GM12878 (cell line): ENCODE data around the gene HOXA10. TPM values are rescaled to one million over a fixed set of nuclear protein-coding genes. Genes with fewer than 3 reads are reported as not detected.

Experiments used
- ATAC-seq: fragments of 200-7000 bp; cut with Tn5 transposase; 3 replicates; pipeline ENCODE4 v1.9.1; 2020; ENCODE audit warnings: mild to moderate bottlenecking, moderate library complexity
- Bru-seq: library from RNA; stranded (reverse); fragments of 400-500 nt; gene quantifications from one replicate; lab custom pipeline; 2021; lab: Mats Ljungman, UMichigan
- BruChase-seq, 2 experiments: library from RNA; stranded (reverse); fragments of 400-500 nt; gene quantifications; one replicate each; lab custom pipeline; 2021; lab: Mats Ljungman, UMichigan
- BruUV-seq: library from RNA; stranded (reverse); fragments of 400-500 nt; replicated peaks from 2 replicates; lab custom pipeline; 2021; lab: Mats Ljungman, UMichigan
- CTCF ChIA-PET: fragments of 300-600 bp; sonication (Branson Sonifier 250); formaldehyde crosslinking; extraction: SDS; loops from one replicate; lab custom pipeline; 2021; ENCODE audit warnings: inconsistent platforms; lab: Yijun Ruan, JAX
- POLR2A ChIA-PET: fragments of 350-600 bp; formaldehyde crosslinking; extraction: SDS; loops from one replicate; lab custom pipeline; 2021; ENCODE audit warnings: inconsistent platforms; lab: Charles Lee
- RAD21 ChIA-PET: fragments of 300-600 bp; sonication (Branson Sonifier 250); formaldehyde crosslinking; loops from one replicate; lab custom pipeline; 2023; ENCODE audit warnings: antibody characterized with exemption; ENCODE audit not compliant: unreplicated experiment; lab: Charles Lee
- SMC1A ChIA-PET: fragments of 300-600 bp; sonication (Branson Sonifier 250); formaldehyde crosslinking; loops from one replicate; lab custom pipeline; 2023; ENCODE audit not compliant: unreplicated experiment, uncharacterized antibody; lab: Charles Lee
- DNase-seq: peaks from one replicate; pipeline ENCODE4 v3.0.0-alpha.2; 2011; ENCODE audit warnings: low read depth, low spot score
- FAIRE-seq: peaks from 3 replicates; lab custom pipeline; 2011; peaks lifted over from hg19 to GRCh38; lab: Jason Lieb, UNC
- H2AFZ ChIP-seq: 2 replicates; pipeline ENCODE4 v1.6.0; 2011; ENCODE audit warnings: low read depth, low read length, control low read depth; ENCODE audit not compliant: control insufficient read depth
- H3K27ac ChIP-seq: 2 replicates; pipeline ENCODE4 v1.5.1; 2011; ENCODE audit warnings: control low read depth; ENCODE audit not compliant: control insufficient read depth, insufficient read depth
- H3K27me3 ChIP-seq, 2 experiments: replicated peaks in 1 of 2; 2 replicates each; pipeline versions ENCODE4 v1.6.0 to v1.6.1; 2011; ENCODE audit warnings: low read length in 1 of 2; ENCODE audit not compliant: control insufficient read depth in 2 of 2, insufficient read depth in 2 of 2
- H3K36me3 ChIP-seq, 2 experiments: 2 replicates each; pipeline ENCODE4 v1.5.1; 2011; ENCODE audit warnings: low read length in 1 of 2; ENCODE audit not compliant: control insufficient read depth in 2 of 2, insufficient read depth in 2 of 2
- H3K4me1 ChIP-seq: 2 replicates; pipeline ENCODE4 v1.6.1; 2011; ENCODE audit warnings: mild to moderate bottlenecking, low read length, moderate library complexity, mixed read lengths; ENCODE audit not compliant: control insufficient read depth, insufficient read depth
- H3K4me2 ChIP-seq: 2 replicates; pipeline ENCODE4 v1.6.0; 2011; ENCODE audit warnings: control low read depth; ENCODE audit not compliant: control insufficient read depth, insufficient read depth
- H3K4me3 ChIP-seq: fragments of 200-600 bp; sonication (generic); 2 replicates; pipeline ENCODE4 v1.5.1; 2016
- H3K79me2 ChIP-seq: 2 replicates; pipeline ENCODE4 v1.6.0; 2011; ENCODE audit warnings: low read length; ENCODE audit not compliant: control insufficient read depth, insufficient read depth
- H3K9ac ChIP-seq: 2 replicates; pipeline ENCODE4 v1.8.0; 2011; ENCODE audit warnings: low read length, control low read depth, mixed read lengths; ENCODE audit not compliant: control insufficient read depth, insufficient read depth
- H3K9me3 ChIP-seq: replicated peaks from 3 replicates; pipeline ENCODE4 v1.5.1; 2011; ENCODE audit warnings: mild to moderate bottlenecking, low read length; ENCODE audit not compliant: control insufficient read depth, insufficient read depth
- H4K20me1 ChIP-seq: 2 replicates; pipeline ENCODE4 v1.6.0; 2011; ENCODE audit not compliant: control insufficient read depth, insufficient read depth
- ASH2L ChIP-seq: fragments of 300-600, 200-600 bp; sonication (generic); IDR thresholded peaks from 2 replicates; pipeline ENCODE4 v1.6.1; 2017; ENCODE audit warnings: low read depth, mild to moderate bottlenecking, borderline replicate concordance
- CBX3 ChIP-seq: fragments of 200-600 bp; sonication (generic); IDR thresholded peaks from 2 replicates; pipeline ENCODE4 v1.6.1; 2016; ENCODE audit warnings: low read depth, borderline replicate concordance
- CEBPB ChIP-seq, 2 experiments: fragments of 150-350 bp in 1 of 2; IDR thresholded peaks; 2 replicates each; pipeline ENCODE4 v1.6.1; 2012 to 2014; ENCODE audit warnings: low read depth in 2 of 2, low read length in 2 of 2, borderline replicate concordance in 1 of 2, inconsistent platforms in 1 of 2
- CHD2 ChIP-seq: IDR thresholded peaks from 2 replicates; pipeline ENCODE4 v1.6.1; 2011; ENCODE audit warnings: low read depth, low read length, improper control_type of control experiment, borderline replicate concordance
- EED ChIP-seq: sonication (generic); IDR thresholded peaks from 2 replicates; pipeline ENCODE4 v1.6.1; 2016; ENCODE audit warnings: antibody characterized with exemption, low read depth
- HDAC6 ChIP-seq: fragments of 200-600 bp; sonication (generic); IDR thresholded peaks from one replicate; pipeline ENCODE4 v1.8.0; 2017; ENCODE audit warnings: antibody characterized with exemption; ENCODE audit not compliant: unreplicated experiment
- TAF1 ChIP-seq: IDR thresholded peaks from 2 replicates; pipeline ENCODE4 v1.6.1; 2011; ENCODE audit warnings: mild to moderate bottlenecking, low read depth, low read length, borderline replicate concordance
- TCF7 ChIP-seq: IDR thresholded peaks from 2 replicates; pipeline ENCODE4 v1.6.1; 2014; ENCODE audit warnings: antibody characterized with exemption, borderline replicate concordance
- WGBS: methylation state at CpG from one replicate; pipeline ENCODE4 v1.1.6; 2016; ENCODE audit warnings: low lambda C conversion rate; ENCODE audit not compliant: insufficient replicate concordance, insufficient coverage; ENCODE audit errors: missing lambda C conversion rate; 5-methylcytosine and 5-hydroxymethylcytosine counted together
- in situ Hi-C: fragments of 300-500 bp; cut with MboI; formaldehyde crosslinking; loops from 9 replicates; pipeline ENCODE4 v1.14.3; 2018; ENCODE audit warnings: mixed read lengths
- intact Hi-C: fragments of 100-400 bp; cut with micrococcal nuclease; formaldehyde crosslinking; loops from one replicate; pipeline ENCODE4 v1.14.2; 2022; ENCODE audit not compliant: unreplicated experiment
- long read RNA-seq, 2 experiments: library from polyadenylated mRNA; unstranded; transcript quantifications; one replicate each; pipeline ENCODE4 v2.0.0, GENCODE V29; 2019 to 2020
- polyA minus RNA-seq, 3 experiments: library from RNA; depleted of rRNA, polyadenylated mRNA; stranded (reverse); fragments of >200 nt; gene quantifications; 2 replicates each; pipeline ENCODE4 v1.2.3, GENCODE V29; 2011
- polyA plus RNA-seq, 11 experiments: library from polyadenylated mRNA; depleted of rRNA in 4 of 11; unstranded in 6 of 11; stranded (reverse) in 5 of 11; fragments of >200 nt; fragmentation: Nextera tagmentation in 4 of 11; fragmentation: Illumina TruSeq in 1 of 11; extraction: Ambion mirVana in 4 of 11; extraction: Trizol in 1 of 11; gene quantifications; 1 replicate in 1 of 11; 2 replicates in 10 of 11; pipeline versions ENCODE4 v1.2.1 to v1.2.3, GENCODE V29; 2011 to 2016; ENCODE audit warnings: inconsistent platforms in 2 of 11, missing spikeins in 2 of 11, low read depth in 1 of 11
- total RNA-seq, 4 experiments: library from RNA; depleted of rRNA in 3 of 4; stranded (reverse); fragments of >200 nt in 3 of 4; fragmentation: Illumina TruSeq in 1 of 4; extraction: Trizol in 1 of 4; gene quantifications; 2 replicates each; pipeline versions ENCODE4 v1.2.1 to v1.2.3, GENCODE V29; 2013 to 2021
- TF ChIP-seq, protein P1 (sequence below): IDR thresholded peaks from 2 replicates; pipeline ENCODE4 v1.6.1; 2012; ENCODE audit warnings: low read length, inconsistent platforms
- TF ChIP-seq, protein P2 (sequence below): fragments of 450-650 bp; conservative IDR thresholded peaks from 2 replicates; pipeline ENCODE4 v1.6.1; 2017; ENCODE audit warnings: mild to moderate bottlenecking, moderate library complexity
- TF ChIP-seq, protein P3 (sequence below): fragments of 450-650 bp; formaldehyde crosslinking; IDR thresholded peaks from 2 replicates; pipeline ENCODE4 v1.5.0; 2022; ENCODE audit warnings: mild to moderate bottlenecking, missing genetic modification characterization

Gene HOXA10
- not detected in 2 replicates for total RNA-seq (2013; cell fraction: nucleolus; rRNA removed)
- total RNA-seq (2014; rRNA removed): not detected in 2 replicates
- total RNA-seq (2014; rRNA removed; fragmentation: Illumina TruSeq; extraction: Trizol): not detected in 2 replicates
- total RNA-seq (2021): not detected in 2 replicates
- polyA plus RNA-seq (2011; ENCODE audit: low read depth): not detected
- polyA plus RNA-seq (2011; rRNA removed): not detected in 2 replicates
- not detected in 2 replicates for polyA plus RNA-seq (2011; cell fraction: cytosol; rRNA removed)
- not detected in 2 replicates for polyA plus RNA-seq (2011; cell fraction: nucleus; rRNA removed)
- polyA plus RNA-seq (2012): not detected in 2 replicates
- not detected in 2 replicates for polyA plus RNA-seq (2014; fragmentation: Illumina TruSeq; extraction: Trizol)
- polyA plus RNA-seq (2014; fragmentation: Nextera tagmentation; extraction: Ambion mirVana): not detected
- not detected in 2 replicates for polyA plus RNA-seq (2014; rRNA removed)
- polyA plus RNA-seq (2016; fragmentation: Nextera tagmentation; extraction: Ambion mirVana): not detected
- polyA minus RNA-seq (2011; rRNA and poly(A)+ RNA removed): not detected in 2 replicates
- not detected in 2 replicates for polyA minus RNA-seq (2011; cell fraction: cytosol; rRNA and poly(A)+ RNA removed)
- not detected in 2 replicates for polyA minus RNA-seq (2011; cell fraction: nucleus; rRNA and poly(A)+ RNA removed)
- not detected for Bru-seq, nascent RNA
- BruChase-seq, experiment 1, labeled RNA remaining after a 6-hour chase: not detected
- not detected for BruChase-seq, experiment 2, labeled RNA remaining after a 2-hour chase
- long read RNA-seq, experiment 1: 0 reads
- long read RNA-seq, experiment 2: 0 reads

DNA sequence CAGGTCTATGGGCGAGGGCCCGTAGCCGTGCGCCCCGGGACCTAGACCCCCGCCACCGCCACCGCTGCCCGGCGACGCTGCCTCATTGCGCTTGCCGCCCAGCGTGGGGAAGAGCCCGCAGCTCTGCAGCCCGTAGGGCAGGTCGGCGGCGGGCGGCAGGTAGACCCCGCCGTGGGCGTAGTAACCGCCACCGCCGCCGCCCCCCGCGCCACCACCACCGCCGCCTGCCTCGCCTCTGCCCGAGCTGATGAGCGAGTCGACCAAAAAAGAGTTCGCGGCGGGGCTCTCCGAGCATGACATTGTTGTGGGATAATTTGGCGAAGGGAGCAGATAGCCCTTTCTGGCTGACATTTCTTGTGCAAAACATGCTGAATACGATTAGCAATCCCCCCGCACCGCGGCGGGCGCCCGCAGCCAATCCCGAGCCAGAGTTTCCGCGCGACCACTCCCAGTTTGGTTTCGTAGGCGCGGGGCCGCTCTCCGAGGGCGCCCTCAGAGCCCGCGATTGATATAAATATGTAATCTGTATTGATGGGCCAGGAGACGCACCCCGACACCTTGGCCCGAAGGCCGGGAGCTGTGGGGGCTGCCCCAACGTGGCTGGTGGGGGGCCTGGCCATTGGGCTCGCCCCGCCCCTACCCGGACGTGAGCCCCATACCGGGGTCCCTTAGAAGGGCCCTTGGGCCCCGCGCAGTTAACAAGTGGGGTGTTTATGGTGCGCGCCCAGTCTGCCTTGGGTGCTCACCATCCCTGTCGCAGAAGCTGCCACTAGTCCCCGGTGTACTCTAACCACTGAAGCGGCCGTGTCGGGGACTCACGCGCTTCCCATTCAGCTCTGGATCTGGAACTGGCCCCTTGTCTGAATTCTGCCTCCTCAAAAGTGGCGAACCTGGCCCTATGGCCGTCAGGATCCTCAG is at the start of gene HOXA10:
Gene HOXA10, minus strand, starts transcription at position 365 of the 918 bp plus-strand sequence. Its CDS starts 14 bp downstream, at position 351.
- BruUV-seq: no TSS peak
- no peak within 1 kb of the TSS for H3K4me3 ChIP-seq
- in situ Hi-C loops (loop anchor here (25.0 kb wide), 1 partner anchor 1087 kb away; no protein-coding TSS in a partner anchor), intact Hi-C loops (no loop called here)
- TF ChIP-seq, protein P1, sequence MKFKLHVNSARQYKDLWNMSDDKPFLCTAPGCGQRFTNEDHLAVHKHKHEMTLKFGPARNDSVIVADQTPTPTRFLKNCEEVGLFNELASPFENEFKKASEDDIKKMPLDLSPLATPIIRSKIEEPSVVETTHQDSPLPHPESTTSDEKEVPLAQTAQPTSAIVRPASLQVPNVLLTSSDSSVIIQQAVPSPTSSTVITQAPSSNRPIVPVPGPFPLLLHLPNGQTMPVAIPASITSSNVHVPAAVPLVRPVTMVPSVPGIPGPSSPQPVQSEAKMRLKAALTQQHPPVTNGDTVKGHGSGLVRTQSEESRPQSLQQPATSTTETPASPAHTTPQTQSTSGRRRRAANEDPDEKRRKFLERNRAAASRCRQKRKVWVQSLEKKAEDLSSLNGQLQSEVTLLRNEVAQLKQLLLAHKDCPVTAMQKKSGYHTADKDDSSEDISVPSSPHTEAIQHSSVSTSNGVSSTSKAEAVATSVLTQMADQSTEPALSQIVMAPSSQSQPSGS: no peak
- TF ChIP-seq ASH2L (no peak), CBX3 (no peak), TCF7 (no peak), CHD2 (no peak), HDAC6 (no peak), EED (no peak), TAF1 (no peak), CEBPB (IDR thresholded peaks at IDR 0.05; ENCODE audit: borderline replicate concordance in 1 of 2, low read depth in 2 of 2, low read length in 2 of 2) (no peak)
- TF ChIP-seq, protein P2, sequence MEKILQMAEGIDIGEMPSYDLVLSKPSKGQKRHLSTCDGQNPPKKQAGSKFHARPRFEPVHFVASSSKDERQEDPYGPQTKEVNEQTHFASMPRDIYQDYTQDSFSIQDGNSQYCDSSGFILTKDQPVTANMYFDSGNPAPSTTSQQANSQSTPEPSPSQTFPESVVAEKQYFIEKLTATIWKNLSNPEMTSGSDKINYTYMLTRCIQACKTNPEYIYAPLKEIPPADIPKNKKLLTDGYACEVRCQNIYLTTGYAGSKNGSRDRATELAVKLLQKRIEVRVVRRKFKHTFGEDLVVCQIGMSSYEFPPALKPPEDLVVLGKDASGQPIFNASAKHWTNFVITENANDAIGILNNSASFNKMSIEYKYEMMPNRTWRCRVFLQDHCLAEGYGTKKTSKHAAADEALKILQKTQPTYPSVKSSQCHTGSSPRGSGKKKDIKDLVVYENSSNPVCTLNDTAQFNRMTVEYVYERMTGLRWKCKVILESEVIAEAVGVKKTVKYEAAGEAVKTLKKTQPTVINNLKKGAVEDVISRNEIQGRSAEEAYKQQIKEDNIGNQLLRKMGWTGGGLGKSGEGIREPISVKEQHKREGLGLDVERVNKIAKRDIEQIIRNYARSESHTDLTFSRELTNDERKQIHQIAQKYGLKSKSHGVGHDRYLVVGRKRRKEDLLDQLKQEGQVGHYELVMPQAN: no peak
- TF ChIP-seq, protein P3, sequence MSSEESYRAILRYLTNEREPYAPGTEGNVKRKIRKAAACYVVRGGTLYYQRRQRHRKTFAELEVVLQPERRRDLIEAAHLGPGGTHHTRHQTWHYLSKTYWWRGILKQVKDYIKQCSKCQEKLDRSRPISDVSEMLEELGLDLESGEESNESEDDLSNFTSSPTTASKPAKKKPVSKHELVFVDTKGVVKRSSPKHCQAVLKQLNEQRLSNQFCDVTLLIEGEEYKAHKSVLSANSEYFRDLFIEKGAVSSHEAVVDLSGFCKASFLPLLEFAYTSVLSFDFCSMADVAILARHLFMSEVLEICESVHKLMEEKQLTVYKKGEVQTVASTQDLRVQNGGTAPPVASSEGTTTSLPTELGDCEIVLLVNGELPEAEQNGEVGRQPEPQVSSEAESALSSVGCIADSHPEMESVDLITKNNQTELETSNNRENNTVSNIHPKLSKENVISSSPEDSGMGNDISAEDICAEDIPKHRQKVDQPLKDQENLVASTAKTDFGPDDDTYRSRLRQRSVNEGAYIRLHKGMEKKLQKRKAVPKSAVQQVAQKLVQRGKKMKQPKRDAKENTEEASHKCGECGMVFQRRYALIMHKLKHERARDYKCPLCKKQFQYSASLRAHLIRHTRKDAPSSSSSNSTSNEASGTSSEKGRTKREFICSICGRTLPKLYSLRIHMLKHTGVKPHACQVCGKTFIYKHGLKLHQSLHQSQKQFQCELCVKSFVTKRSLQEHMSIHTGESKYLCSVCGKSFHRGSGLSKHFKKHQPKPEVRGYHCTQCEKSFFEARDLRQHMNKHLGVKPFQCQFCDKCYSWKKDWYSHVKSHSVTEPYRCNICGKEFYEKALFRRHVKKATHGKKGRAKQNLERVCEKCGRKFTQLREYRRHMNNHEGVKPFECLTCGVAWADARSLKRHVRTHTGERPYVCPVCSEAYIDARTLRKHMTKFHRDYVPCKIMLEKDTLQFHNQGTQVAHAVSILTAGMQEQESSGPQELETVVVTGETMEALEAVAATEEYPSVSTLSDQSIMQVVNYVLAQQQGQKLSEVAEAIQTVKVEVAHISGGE (CRISPR knock-in tag): no peak
- WGBS: 72% methylated on average over 64 of the region's 82 CpGs
- no peaks in the 10 kb centered on the region; a peak in 1 of 4 replicates for H3K36me3 ChIP-seq
- no peaks in the 10 kb centered on the region; the same call in 2 of the 3 replicates for H3K9me3 ChIP-seq
- 0 out of 2 replicates have a peak within 1 kb of the TSS, but pooled peaks have one; percentile 3 for H3K4me2 ChIP-seq
- ChIA-PET SMC1A (no interaction called here), RAD21 (no interaction called here), CTCF (no interaction called here), POLR2A (no interaction called here)
- no peak within 1 kb of the TSS for H2AFZ ChIP-seq
- no peak within 1 kb of the TSS for H3K9ac ChIP-seq
- ATAC-seq: no peak
- H3K27me3 ChIP-seq: peaks cover 16 to 22% of the 10 kb centered on the region in 2 experiments
- FAIRE-seq: no peak
- H4K20me1 ChIP-seq: no peaks in the 10 kb centered on the region
- no peaks in the 10 kb centered on the region for H3K79me2 ChIP-seq
- no peak for DNase-seq
- no peaks in the 10 kb centered on the region for H3K4me1 ChIP-seq
- H3K27ac ChIP-seq: no peak within 1 kb of the TSS
